ENCODE measurements around the gene UBR7.
"Not testable (repeated sequence)": the region's sequence is repeated elsewhere in the genome, so short reads cannot be mapped to it uniquely, and the experiment has no call there.

- TF ChIP-seq PPARA (CRISPR knock-in tag; IDR thresholded peaks at IDR 0.05; ENCODE audit: borderline replicate concordance); SNAI2 (CRISPR knock-in tag; IDR thresholded peaks at IDR 0.05); ZNF8 (CRISPR knock-in tag; IDR thresholded peaks at IDR 0.05); ZFP30 (CRISPR knock-in tag; IDR thresholded peaks at IDR 0.05); ESRRG (CRISPR knock-in tag; IDR thresholded peaks at IDR 0.05); PATZ1 (CRISPR knock-in tag; IDR thresholded peaks at IDR 0.05; ENCODE audit: borderline replicate concordance); TCF4 (CRISPR knock-in tag; IDR thresholded peaks at IDR 0.05; ENCODE audit: borderline replicate concordance); GLIS3 (CRISPR knock-in tag; IDR thresholded peaks at IDR 0.05); ISL1 (CRISPR knock-in tag; IDR thresholded peaks at IDR 0.05); ZC3H10 (CRISPR knock-in tag; IDR thresholded peaks at IDR 0.05); BACH2 (CRISPR knock-in tag; IDR thresholded peaks at IDR 0.05; ENCODE audit: borderline replicate concordance): not testable (repeated sequence)
Measured at GRCh38 chr14:93170141-93170540, 36.9 kb upstream of the UBR7 start.

Measured in SK-N-SH treated with all-trans-retinoic acid at 6 μM for 48 hours (cell line).